IMR-90 (cell line): ENCODE data around the gene CCDC102A.
"Not testable (repeated sequence)": the region's sequence is repeated elsewhere in the genome, so short reads cannot be mapped to it uniquely, and the experiment has no call there.

ENCODE experiments used
- CTCF ChIP-seq: conservative IDR thresholded peaks from 2 replicates; pipeline ENCODE4 v1.5.1; 2012; ENCODE audit warnings: mild to moderate bottlenecking, low read depth, low read length, improper control_type of control experiment
- FOS ChIP-seq: fragments of 150-350 bp; IDR thresholded peaks from 2 replicates; pipeline ENCODE4 v1.6.1; 2016; ENCODE audit warnings: low read depth, low read length
- POLR2A ChIP-seq: IDR thresholded peaks from 2 replicates; pipeline ENCODE4 v1.6.1; 2012; ENCODE audit warnings: mild to moderate bottlenecking, low read depth, low read length

- not testable (repeated sequence) for TF ChIP-seq POLR2A, CTCF, FOS
These were observed 36.4 kb downstream of the CCDC102A start for GRCh38 chr16:57499941-57500340.
